ENCODE data around the gene FOXO6. TPM values are rescaled to one million over a fixed set of nuclear protein-coding genes. Genes with fewer than 3 reads are reported as not detected.

The FOXO6 gene
- total RNA-seq, 4 donors from 2014 or later: 0.14 to 4.1 TPM; not detected in 2

- H3K4me3 ChIP-seq: no peak overlapping the region
- H3K27me3 ChIP-seq: no peaks in the 10 kb centered on the region
- H3K27ac ChIP-seq: no peak overlapping the region
- WGBS, 2 donors (ENCODE audit: low coverage in 1 of 2): 78 to 83% methylated on average over 4 to 8 of the region's 8 CpGs
- H3K36me3 ChIP-seq: no peaks in the 10 kb centered on the region
- H3K4me1 ChIP-seq: peaks cover 0 to 6% (median 3%) of the 10 kb centered on the region in 4 donors
- intact Hi-C loops (cut with DNase I; ENCODE audit: low total_unique reads): no loop called here
- no peak for TF ChIP-seq POLR2A (IDR thresholded peaks at IDR 0.05)
- TF ChIP-seq EP300 (IDR thresholded peaks at IDR 0.05; ENCODE audit: low read depth): no peak
- no peak for TF ChIP-seq CTCF (IDR thresholded peaks at IDR 0.05)
- TF ChIP-seq POLR2AphosphoS5 (IDR thresholded peaks at IDR 0.05): no peak
- in situ Hi-C loops (cut with MboI; ENCODE audit: low pct_ligation_motif_present in 1 of 4, low pct_unique_long_range_greater_than_20kb in 1 of 4, low sequenced_read_pairs in 3 of 4): loop anchor here in 3 of 4 donors (10.0 kb wide), 1 partner anchor 93 kb away; no protein-coding TSS in a partner anchor
- no peak for DNase-seq
- no peaks in the 10 kb centered on the region for H3K9me3 ChIP-seq
Observed at GRCh38 chr1:41322101-41322661, 39.1 kb upstream of the FOXO6 start.

GRCh38 chr1:41322835-41323234 lies 38.4 kb upstream of the FOXO6 start:
- DNase-seq: peak; percentile 56
- H3K36me3 ChIP-seq: no peaks in the 10 kb centered on the region
- no peak overlapping the region for H3K27ac ChIP-seq
- H3K9me3 ChIP-seq: no peaks in the 10 kb centered on the region
- no peak for TF ChIP-seq POLR2AphosphoS5 (IDR thresholded peaks at IDR 0.05)
- peak; percentile 21 to 74 (median 47) for TF ChIP-seq CTCF (IDR thresholded peaks at IDR 0.05)
- H3K4me3 ChIP-seq: no peak overlapping the region
- 50% methylated on average over 6 of the region's 7 CpGs; no CpG with 5 or more reads in 1 of the 2 donors for whole genome bisulfite sequencing, 2 donors (ENCODE audit: low coverage in 1 of 2)
- intact Hi-C loops (cut with DNase I; ENCODE audit: low total_unique reads): no loop called here
- peaks cover 0 to 6% (median 3%) of the 10 kb centered on the region in 4 donors for H3K4me1 ChIP-seq
- no peaks in the 10 kb centered on the region for H3K27me3 ChIP-seq
- in situ Hi-C loops (cut with MboI; ENCODE audit: low pct_ligation_motif_present in 1 of 4, low pct_unique_long_range_greater_than_20kb in 1 of 4, low sequenced_read_pairs in 3 of 4): loop anchor here in 3 of 4 donors (10.0 kb wide), 1 partner anchor 92 kb away; no protein-coding TSS in a partner anchor

GRCh38 chr1:41323243-41323642 lies 38.0 kb upstream of the FOXO6 start:
- H3K27me3 ChIP-seq: no peaks in the 10 kb centered on the region
- in situ Hi-C loops (cut with MboI; ENCODE audit: low pct_ligation_motif_present in 1 of 4, low pct_unique_long_range_greater_than_20kb in 1 of 4, low sequenced_read_pairs in 3 of 4) (loop anchor here in 3 of 4 donors (10.0 kb wide), 1 partner anchor 92 kb away; no protein-coding TSS in a partner anchor), intact Hi-C loops (cut with DNase I; ENCODE audit: low total_unique reads) (no loop called here)
- no peaks in the 10 kb centered on the region for H3K36me3 ChIP-seq
- DNase-seq: no peak
- 50 to 81% methylated on average over 1 to 5 of the region's 5 CpGs for WGBS, 2 donors (ENCODE audit: low coverage in 1 of 2)
- no peak overlapping the region for H3K27ac ChIP-seq
- TF ChIP-seq CTCF (IDR thresholded peaks at IDR 0.05): no peak
- no peak for TF ChIP-seq POLR2AphosphoS5 (IDR thresholded peaks at IDR 0.05)
- TF ChIP-seq POLR2A (IDR thresholded peaks at IDR 0.05): no peak
- TF ChIP-seq EP300 (IDR thresholded peaks at IDR 0.05; ENCODE audit: low read depth): no peak
- no peak overlapping the region for H3K4me3 ChIP-seq
- peaks cover 0 to 6% (median 3%) of the 10 kb centered on the region in 4 donors for H3K4me1 ChIP-seq
- no peaks in the 10 kb centered on the region for H3K9me3 ChIP-seq

GRCh38 chr1:41325801-41326200 lies 35.4 kb upstream of the FOXO6 start:
- Histone ChIP-seq H3K4me1 (no peaks in the 10 kb centered on the region), H3K27me3 (no peaks in the 10 kb centered on the region), H3K9me3 (no peaks in the 10 kb centered on the region), H3K4me3 (no peak overlapping the region), H3K27ac (no peak overlapping the region), H3K36me3 (no peaks in the 10 kb centered on the region)
- 88 to 92% methylated on average over 3 to 6 of the region's 6 CpGs for WGBS, 2 donors (ENCODE audit: low coverage in 1 of 2)
- TF ChIP-seq EP300 (IDR thresholded peaks at IDR 0.05; ENCODE audit: low read depth) (no peak), POLR2A (IDR thresholded peaks at IDR 0.05) (no peak), CTCF (IDR thresholded peaks at IDR 0.05) (no peak), POLR2AphosphoS5 (IDR thresholded peaks at IDR 0.05) (no peak)
- no peak for DNase-seq
- intact Hi-C loops (cut with DNase I; ENCODE audit: low total_unique reads): no loop called here
- in situ Hi-C loops (cut with MboI; ENCODE audit: low pct_ligation_motif_present in 1 of 4, low pct_unique_long_range_greater_than_20kb in 1 of 4, low sequenced_read_pairs in 3 of 4): loop anchor here in 3 of 4 donors (10.0 kb wide), 1 partner anchor 89 kb away; no protein-coding TSS in a partner anchor

Measured in transverse colon (tissue), 4 donors.